HepG2 (cell line): Measurements from ENCODE around the gene HSPB7. TPM values are rescaled to one million over a fixed set of nuclear protein-coding genes. Genes with fewer than 3 reads are reported as not detected.

Experiments used
- ATAC-seq: fragments of 200-7000 bp; cut with Tn5 transposase; 3 replicates; pipeline ENCODE4 v1.9.1; 2020; ENCODE audit warnings: mild to moderate bottlenecking, moderate library complexity
- BruUV-seq: library from RNA; stranded (reverse); fragments of 400-500 nt; replicated peaks from 2 replicates; lab custom pipeline; 2021; lab: Mats Ljungman, UMichigan
- CTCF ChIA-PET: fragments of 300-600 bp; formaldehyde crosslinking; extraction: SDS; loops from one replicate; lab custom pipeline; 2021; ENCODE audit warnings: low total read pairs, inconsistent platforms, low intra/inter-chr PET ratio; lab: Yijun Ruan, JAX
- POLR2A ChIA-PET: fragments of 350-600 bp; sonication (Branson Sonifier 250); formaldehyde crosslinking; loops from one replicate; lab custom pipeline; 2020; ENCODE audit warnings: antibody characterized with exemption, inconsistent platforms; lab: Yijun Ruan, JAX
- DNase-seq: peaks from one replicate; pipeline ENCODE4 v3.0.0-alpha.2; 2015; ENCODE audit warnings: low spot score
- FAIRE-seq: peaks from 3 replicates; lab custom pipeline; 2011; peaks lifted over from hg19 to GRCh38; lab: Jason Lieb, UNC
- H2AFZ ChIP-seq: one replicate; pipeline ENCODE4 v1.6.1; 2011; ENCODE audit warnings: low read length, inconsistent platforms
- H3K27ac ChIP-seq: fragments of 300-600 bp; 3 replicates; pipeline ENCODE4 v1.8.0; 2011; ENCODE audit warnings: mixed run types, mild to moderate bottlenecking, mixed read lengths, low read length, inconsistent platforms; ENCODE audit not compliant: insufficient read depth; ENCODE audit errors: extremely low read length
- H3K27me3 ChIP-seq, 2 experiments: fragments of 200-600 bp in 1 of 2; 2 replicates in 1 of 2; 3 replicates in 1 of 2; pipeline versions ENCODE4 v1.6.0 to v1.8.0; 2011; ENCODE audit warnings: low read length in 2 of 2, mild to moderate bottlenecking in 2 of 2, moderate library complexity in 2 of 2, inconsistent platforms in 1 of 2; ENCODE audit not compliant: insufficient read depth in 2 of 2, control insufficient read depth in 1 of 2
- H3K36me3 ChIP-seq, 2 experiments: fragments of 200-600 bp in 1 of 2; replicated peaks in 1 of 2; 2 replicates in 1 of 2; 3 replicates in 1 of 2; pipeline versions ENCODE4 v1.5.1 to v1.8.0; 2011; ENCODE audit warnings: low read length in 2 of 2, inconsistent platforms in 1 of 2; ENCODE audit not compliant: insufficient read depth in 2 of 2, control insufficient read depth in 1 of 2
- H3K4me1 ChIP-seq: 2 replicates; pipeline ENCODE4 v1.5.1; 2012; ENCODE audit warnings: low read length, inconsistent platforms; ENCODE audit not compliant: insufficient read depth
- H3K4me2 ChIP-seq: 2 replicates; pipeline ENCODE4 v1.6.0; 2011; ENCODE audit warnings: low read depth, low read length, inconsistent platforms
- H3K4me3 ChIP-seq, 3 experiments: fragments of 200-600 bp in 1 of 3; sonication (generic), shearing (Covaris generic) in 1 of 3; replicated peaks in 1 of 3; 2 replicates each; pipeline ENCODE4 v1.5.1; 2011 to 2016; ENCODE audit warnings: low read length in 3 of 3, inconsistent platforms in 2 of 3, low read depth in 2 of 3, mild to moderate bottlenecking in 2 of 3, control low read depth in 1 of 3, mixed read lengths in 1 of 3; ENCODE audit not compliant: insufficient read depth in 1 of 3
- H3K79me2 ChIP-seq: one replicate; pipeline ENCODE4 v1.6.1; 2011; ENCODE audit warnings: low read length, inconsistent platforms; ENCODE audit not compliant: insufficient read depth
- H3K9ac ChIP-seq: 2 replicates; pipeline ENCODE4 v1.6.0; 2011; ENCODE audit warnings: mild to moderate bottlenecking, low read depth, low read length, inconsistent platforms; ENCODE audit not compliant: insufficient read depth
- H3K9me3 ChIP-seq: 2 replicates; pipeline ENCODE4 v1.5.1; 2012; ENCODE audit warnings: mild to moderate bottlenecking, low read length
- H4K20me1 ChIP-seq: 2 replicates; pipeline ENCODE4 v1.6.0; 2011; ENCODE audit warnings: inconsistent platforms, mild to moderate bottlenecking, low read length, moderate library complexity; ENCODE audit not compliant: insufficient read depth
- BORCS8-MEF2B ChIP-seq: sonication (generic); formaldehyde crosslinking; IDR thresholded peaks from 2 replicates; pipeline ENCODE4 v1.8.0; 2022; ENCODE audit warnings: mild to moderate bottlenecking, missing genetic modification reagents
- EHMT2 ChIP-seq: fragments of 200-600 bp; sonication (generic); IDR thresholded peaks from 2 replicates; pipeline ENCODE4 v1.7.0; 2017; ENCODE audit warnings: antibody characterized with exemption, low read depth, low read length, borderline replicate concordance
- ELK4 ChIP-seq: sonication (generic); formaldehyde crosslinking; IDR thresholded peaks from 2 replicates; pipeline ENCODE4 v1.9.0; 2021; ENCODE audit warnings: missing genetic modification reagents, borderline replicate concordance
- ETV5 ChIP-seq: IDR thresholded peaks from 2 replicates; pipeline ENCODE4 v1.6.1; 2018; ENCODE audit warnings: missing biosample characterization, missing genetic modification reagents, inconsistent platforms, borderline replicate concordance
- ETV6 ChIP-seq: sonication (generic); formaldehyde crosslinking; conservative IDR thresholded peaks from 2 replicates; pipeline ENCODE4 v1.4.0; 2020; ENCODE audit warnings: missing genetic modification reagents
- HDAC6 ChIP-seq: fragments of 200-600 bp; sonication (generic); IDR thresholded peaks from 2 replicates; pipeline ENCODE4 v1.7.0; 2017; ENCODE audit warnings: mild to moderate bottlenecking, antibody characterized with exemption, low read length, low read depth
- KMT2A ChIP-seq: sonication (generic); formaldehyde crosslinking; IDR thresholded peaks from 2 replicates; pipeline ENCODE4 v1.4.0; 2020; ENCODE audit warnings: missing genetic modification reagents
- NCOA5 ChIP-seq: sonication (generic); formaldehyde crosslinking; IDR thresholded peaks from 2 replicates; pipeline ENCODE4 v1.4.0; 2020; ENCODE audit warnings: missing genetic modification reagents
- PAWR ChIP-seq: sonication (generic); formaldehyde crosslinking; IDR thresholded peaks from 2 replicates; pipeline ENCODE4 v1.4.0; 2020; ENCODE audit warnings: missing genetic modification reagents, mild to moderate bottlenecking, borderline replicate concordance
- PHF21A ChIP-seq: sonication (generic); formaldehyde crosslinking; IDR thresholded peaks from 2 replicates; pipeline ENCODE4 v1.5.0; 2020; ENCODE audit warnings: mild to moderate bottlenecking, missing genetic modification reagents
- SIX4 ChIP-seq: sonication (generic); formaldehyde crosslinking; IDR thresholded peaks from 2 replicates; pipeline ENCODE4 v1.4.0; 2020; ENCODE audit warnings: missing genetic modification reagents
- SYNCRIP ChIP-seq: fragments of 200-400 bp; formaldehyde crosslinking; IDR thresholded peaks from 2 replicates; pipeline ENCODE4 v1.6.1; 2018; ENCODE audit warnings: mild to moderate bottlenecking, low read depth, low read length; ENCODE audit not compliant: insufficient read depth
- TCF12 ChIP-seq, 2 experiments: fragments of 450-650 bp in 1 of 2; sonication (generic) in 1 of 2; formaldehyde crosslinking in 1 of 2; IDR thresholded peaks; 2 replicates each; pipeline versions ENCODE4 v1.6.1 to v1.8.0; 2017 to 2022; ENCODE audit warnings: antibody characterized with exemption in 1 of 2, mild to moderate bottlenecking in 1 of 2, missing genetic modification reagents in 1 of 2, moderate library complexity in 1 of 2
- THRA ChIP-seq: sonication (generic); formaldehyde crosslinking; IDR thresholded peaks from 2 replicates; pipeline ENCODE4 v1.4.0; 2020; ENCODE audit warnings: missing genetic modification reagents, borderline replicate concordance
- ZBTB38 ChIP-seq: sonication (generic); formaldehyde crosslinking; IDR thresholded peaks from 2 replicates; pipeline ENCODE4 v1.5.1; 2020; ENCODE audit warnings: mild to moderate bottlenecking, missing genetic modification reagents
- ZNF136 ChIP-seq: sonication (generic); formaldehyde crosslinking; IDR thresholded peaks from 2 replicates; pipeline ENCODE4 v1.8.1; 2022; ENCODE audit warnings: low read depth, mild to moderate bottlenecking, moderate library complexity, missing genetic modification reagents
- ZNF512B ChIP-seq: sonication (generic); formaldehyde crosslinking; IDR thresholded peaks from 2 replicates; pipeline ENCODE4 v1.5.1; 2020; ENCODE audit warnings: missing genetic modification reagents, mild to moderate bottlenecking, borderline replicate concordance
- ZNF652 ChIP-seq: IDR thresholded peaks from 2 replicates; pipeline ENCODE4 v1.6.1; 2016; ENCODE audit warnings: low read depth, borderline replicate concordance
- WGBS: methylation state at CpG from one replicate; pipeline ENCODE4 v1.1.6; 2017; ENCODE audit warnings: low lambda C conversion rate; 5-methylcytosine and 5-hydroxymethylcytosine counted together
- in situ Hi-C: cut with HindIII; loops from 2 replicates; pipeline ENCODE4 v1.10.0; 2017; ENCODE audit warnings: low pct_unique_long_range_greater_than_20kb; ENCODE audit not compliant: extremely low pct_ligation_motif_present
- intact Hi-C: fragments of 100-400 bp; cut with micrococcal nuclease; formaldehyde crosslinking; loops from one replicate; pipeline ENCODE4 v1.10.0; 2022; ENCODE audit not compliant: unreplicated experiment
- polyA plus RNA-seq, 8 experiments: library from polyadenylated mRNA; depleted of rRNA in 3 of 8; stranded (reverse) in 7 of 8; unstranded in 1 of 8; fragments of >200 nt; fragmentation: Illumina TruSeq in 4 of 8; extraction: Trizol in 4 of 8; gene quantifications; 2 replicates each; pipeline versions ENCODE4 v1.2.1 to v1.2.3, GENCODE V29; 2011 to 2016; ENCODE audit warnings: low read depth in 4 of 8, missing spikeins in 1 of 8, mixed read lengths in 1 of 8; ENCODE audit not compliant: insufficient read depth in 1 of 8
- total RNA-seq, 5 experiments: library from RNA; depleted of rRNA; stranded (reverse); fragments of >200 nt; fragmentation: Illumina TruSeq; extraction: Trizol; gene quantifications; 2 replicates each; pipeline ENCODE4 v1.2.3, GENCODE V29; 2016; ENCODE audit warnings: low read depth in 1 of 5
- TF ChIP-seq, protein P1 (sequence below): sonication (generic); formaldehyde crosslinking; IDR thresholded peaks from 2 replicates; pipeline ENCODE4 v1.8.1; 2023; ENCODE audit warnings: mild to moderate bottlenecking, missing genetic modification reagents

Gene HSPB7
- total and polyA plus RNA-seq, 2 of the 13 experiments (the other 11 are each of a cell fraction or from before 2014, with no cell fraction given), result 0.20 TPM; not detected in 1

DNA sequence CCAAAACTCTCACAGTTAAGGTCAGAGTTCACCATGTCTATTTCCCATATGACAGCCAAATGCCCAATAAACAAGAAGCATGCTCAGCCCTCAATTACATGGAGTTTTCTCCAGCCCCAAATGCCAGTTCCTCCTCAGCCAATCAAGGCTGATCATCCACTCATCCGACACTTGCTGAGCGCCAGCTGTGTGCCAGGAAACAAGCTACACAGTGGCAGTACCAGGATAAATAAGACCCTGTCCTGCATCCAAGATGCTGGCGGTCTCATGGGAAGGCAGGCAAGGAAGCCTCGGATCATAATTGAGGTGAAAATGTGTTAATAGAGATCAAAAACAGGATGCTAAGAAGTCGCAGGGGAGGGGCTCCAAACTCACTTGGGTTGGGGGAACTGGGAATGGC is 49.7 kb downstream of the HSPB7 start:
- Histone ChIP-seq H3K4me1 (peaks cover 12% of the 10 kb centered on the region; the same call in 1 of the 2 replicates), H3K9ac (no peak overlapping the region), H4K20me1 (no peaks in the 10 kb centered on the region; the same call in 1 of the 2 replicates), H3K9me3 (no peaks in the 10 kb centered on the region), H3K4me2 (no peak overlapping the region), H3K79me2 (peaks cover 7% of the 10 kb centered on the region), H3K27me3 (no peaks in the 10 kb centered on the region), H3K4me3 (no peak overlapping the region), H2AFZ (no peak overlapping the region), H3K36me3 (peaks cover 5 to 29% of the 10 kb centered on the region in 2 experiments; a peak in 4 of 5 replicates), H3K27ac (no peak overlapping the region)
- CTCF ChIA-PET, result no interaction called here
- intact Hi-C loops, result no loop called here
- DNase-seq (no peak), FAIRE-seq (no peak), ATAC-seq (no peak)
- in situ Hi-C loops, result no loop called here
- POLR2A ChIA-PET, result no interaction called here
- no TSS peak for BruUV-seq
- WGBS, result 95% methylated on average over 5 of the region's 5 CpGs
- TF ChIP-seq THRA (CRISPR knock-in tag) (no peak), SIX4 (CRISPR knock-in tag) (no peak), ZNF652 (CRISPR knock-in tag) (no peak), ZNF512B (CRISPR knock-in tag) (no peak), BORCS8-MEF2B (no peak), NCOA5 (CRISPR knock-in tag) (no peak), ETV5 (no peak), PAWR (CRISPR knock-in tag) (no peak), ZNF136 (no peak), PHF21A (CRISPR knock-in tag) (no peak), KMT2A (no peak), TCF12 (IDR thresholded peaks at IDR 0.05) (no peak), TCF12 (CRISPR knock-in tag; IDR thresholded peaks at IDR 0.05) (no peak), ETV6 (CRISPR knock-in tag) (no peak), HDAC6 (no peak), SYNCRIP (no peak), ELK4 (CRISPR knock-in tag) (no peak), ZBTB38 (no peak), EHMT2 (no peak)
- TF ChIP-seq, protein P1, sequence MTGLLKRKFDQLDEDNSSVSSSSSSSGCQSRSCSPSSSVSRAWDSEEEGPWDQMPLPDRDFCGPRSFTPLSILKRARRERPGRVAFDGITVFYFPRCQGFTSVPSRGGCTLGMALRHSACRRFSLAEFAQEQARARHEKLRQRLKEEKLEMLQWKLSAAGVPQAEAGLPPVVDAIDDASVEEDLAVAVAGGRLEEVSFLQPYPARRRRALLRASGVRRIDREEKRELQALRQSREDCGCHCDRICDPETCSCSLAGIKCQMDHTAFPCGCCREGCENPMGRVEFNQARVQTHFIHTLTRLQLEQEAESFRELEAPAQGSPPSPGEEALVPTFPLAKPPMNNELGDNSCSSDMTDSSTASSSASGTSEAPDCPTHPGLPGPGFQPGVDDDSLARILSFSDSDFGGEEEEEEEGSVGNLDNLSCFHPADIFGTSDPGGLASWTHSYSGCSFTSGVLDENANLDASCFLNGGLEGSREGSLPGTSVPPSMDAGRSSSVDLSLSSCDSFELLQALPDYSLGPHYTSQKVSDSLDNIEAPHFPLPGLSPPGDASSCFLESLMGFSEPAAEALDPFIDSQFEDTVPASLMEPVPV, result no peak
